HG03469 (cell line): ENCODE results near the gene PF4V1.

ENCODE experiments used
- ATAC-seq: cut with Tn5 transposase; IDR thresholded peaks from one replicate; pipeline ENCODE4 v1.9.1; 2021; ENCODE audit warnings: mild to moderate bottlenecking, moderate library complexity, moderate number of reproducible peaks; ENCODE audit not compliant: unreplicated experiment

PF4V1 gene

GRCh38 chr4:73902038-73902637 lies 49.0 kb downstream of the PF4V1 start:
- ATAC-seq = no peak

GRCh38 chr4:73902817-73903547 lies 49.9 kb downstream of the PF4V1 start:
- no peak for ATAC-seq
